AG04450 (cell line): ENCODE measurements around the gene VSTM4. TPM values are rescaled to one million over a fixed set of nuclear protein-coding genes. Genes with fewer than 3 reads are reported as not detected.

Source experiments
- CTCF ChIA-PET: fragments of 300-600, 350-600 bp; formaldehyde crosslinking; extraction: SDS; loops from one replicate; lab custom pipeline; 2022; ENCODE audit warnings: antibody characterized with exemption, inconsistent platforms; lab: Charles Lee
- POLR2A ChIA-PET: fragments of 350-600 bp; formaldehyde crosslinking; extraction: SDS; loops from one replicate; lab custom pipeline; 2021; ENCODE audit warnings: antibody characterized with exemption, inconsistent platforms; lab: Yijun Ruan, JAX
- DNase-seq: peaks from one replicate; pipeline ENCODE4 v3.0.0-alpha.2; 2011; ENCODE audit warnings: low read depth, low spot score
- H3K27ac ChIP-seq: one replicate; pipeline ENCODE4 v1.5.1; 2012; ENCODE audit warnings: low read depth, low read length, control low read depth
- H3K27me3 ChIP-seq: one replicate; pipeline ENCODE4 v1.6.0; 2012; ENCODE audit warnings: low read length; ENCODE audit not compliant: control insufficient read depth, insufficient read depth
- H3K4me3 ChIP-seq: 2 replicates; pipeline ENCODE4 v1.5.1; 2011; ENCODE audit warnings: mild to moderate bottlenecking, low read depth, low read length, control low read depth
- H3K9me3 ChIP-seq: 2 replicates; pipeline ENCODE4 v1.5.1; 2012; ENCODE audit warnings: low read length; ENCODE audit not compliant: control insufficient read depth, insufficient read depth
- CTCF ChIP-seq: IDR thresholded peaks from 2 replicates; pipeline ENCODE4 v1.5.1; 2011; ENCODE audit warnings: low read depth, low read length, control low read depth, inconsistent platforms
- polyA plus RNA-seq: library from polyadenylated mRNA; depleted of rRNA; stranded (reverse); fragments of >200 nt; gene quantifications from 2 replicates; pipeline ENCODE4 v1.2.3, GENCODE V29; 2011

The VSTM4 gene
- polyA plus RNA-seq, 1 experiment: 3.6 TPM

- no peaks in the 10 kb centered on the region; the same call in 1 of the 2 replicates for H3K9me3 ChIP-seq
- H3K27ac ChIP-seq: no peak overlapping the region
- ChIA-PET CTCF (interaction anchor here (0.6 to 1.9 kb wide), 4 partner anchors 17 to 534 kb away, joined by 3 to 5 read pairs (median 4); no protein-coding TSS in a partner anchor), POLR2A (no interaction called here)
- H3K27me3 ChIP-seq: peaks cover 11% of the 10 kb centered on the region
- H3K4me3 ChIP-seq: no peak overlapping the region
- TF ChIP-seq CTCF: no peak
- no peak for DNase-seq
These were observed 2.5 kb downstream of the VSTM4 start for GRCh38 chr10:49112851-49113250.

- Histone ChIP-seq H3K27me3 (peaks cover 9% of the 10 kb centered on the region), H3K4me3 (no peak overlapping the region), H3K27ac (no peak overlapping the region), H3K9me3 (no peaks in the 10 kb centered on the region; the same call in 1 of the 2 replicates)
- ChIA-PET POLR2A (no interaction called here), CTCF (no interaction called here)
- no peak for TF ChIP-seq CTCF
- DNase-seq: no peak
These were observed 3.2 kb downstream of the VSTM4 start for GRCh38 chr10:49112098-49112497.

GRCh38 chr10:49111320-49111698 lies 4.0 kb downstream of the VSTM4 start:
- H3K27me3 ChIP-seq: peaks cover 5% of the 10 kb centered on the region
- no peak for DNase-seq
- ChIA-PET CTCF (no interaction called here), POLR2A (no interaction called here)
- TF ChIP-seq CTCF: no peak
- H3K9me3 ChIP-seq: no peaks in the 10 kb centered on the region; the same call in 1 of the 2 replicates
- no peak overlapping the region for H3K4me3 ChIP-seq
- H3K27ac ChIP-seq: no peak overlapping the region

GRCh38 chr10:49110684-49111319 lies 4.5 kb downstream of the VSTM4 start:
- ChIA-PET CTCF (interaction anchor here (1.4 kb wide), 1 partner anchor 51 kb away, joined by 4 read pairs; no protein-coding TSS in a partner anchor), POLR2A (interaction anchor here (1.1 kb wide), 1 partner anchor 29 kb away, joined by 4 read pairs; no protein-coding TSS in a partner anchor)
- no peak overlapping the region for H3K27ac ChIP-seq
- H3K9me3 ChIP-seq: no peaks in the 10 kb centered on the region; the same call in 1 of the 2 replicates
- H3K4me3 ChIP-seq: no peak overlapping the region
- peaks cover under 1% of the 10 kb centered on the region for H3K27me3 ChIP-seq
- DNase-seq: no peak
- TF ChIP-seq CTCF: no peak

GRCh38 chr10:49109669-49110340 lies 5.5 kb downstream of the VSTM4 start:
- no peaks in the 10 kb centered on the region for H3K27me3 ChIP-seq
- POLR2A ChIA-PET: interaction anchor here (0.7 to 1.1 kb wide), 4 partner anchors 28 to 86 kb away, joined by 3 to 4 read pairs (median 4); no protein-coding TSS in a partner anchor
- peak overlapping the region; percentile 11 for H3K27ac ChIP-seq
- no peak for TF ChIP-seq CTCF
- peak; percentile 68 for DNase-seq
- CTCF ChIA-PET: interaction anchor here (1.4 kb wide), 1 partner anchor 52 kb away, joined by 4 read pairs; no protein-coding TSS in a partner anchor
- no peaks in the 10 kb centered on the region; the same call in 1 of the 2 replicates for H3K9me3 ChIP-seq
- H3K4me3 ChIP-seq: no peak overlapping the region
